NCI-H2171 treated with DMSO at 0.1 percent for 48 hours (cell line): ENCODE results near the gene LARGE1.
"Not testable (repeated sequence)": the region's sequence is repeated elsewhere in the genome, so short reads cannot be mapped to it uniquely, and the experiment has no call there.

Source experiments
- DNase-seq: peaks from one replicate; lab custom pipeline; 2025; lab: John Stamatoyannopoulos, UW

The LARGE1 gene

GRCh38 chr22:33474587-33474986, 445.7 kb downstream of the LARGE1 start:
- DNase-seq = peak; percentile 6

GRCh38 chr22:33472462-33473344, 447.6 kb downstream of the LARGE1 start:
- no peak for DNase-seq

- DNase-seq = no peak
These were observed 449.8 kb downstream of the LARGE1 start for GRCh38 chr22:33470456-33470855.

- no peak for DNase-seq
These were observed 452.6 kb downstream of the LARGE1 start for GRCh38 chr22:33467620-33468095.

GRCh38 chr22:33467080-33467479, 453.2 kb downstream of the LARGE1 start:
- DNase-seq = no peak

- no peak for DNase-seq
These were observed 454.7 kb downstream of the LARGE1 start for GRCh38 chr22:33465554-33465953.

- no peak for DNase-seq
These were observed 455.6 kb downstream of the LARGE1 start for GRCh38 chr22:33464698-33465097.

GRCh38 chr22:33461698-33462434, 458.4 kb downstream of the LARGE1 start:
- no peak for DNase-seq

GRCh38 chr22:33461245-33461644, 459.0 kb downstream of the LARGE1 start:
- DNase-seq = not testable (repeated sequence)

GRCh38 chr22:33459137-33459536, 461.1 kb downstream of the LARGE1 start:
- no peak for DNase-seq

GRCh38 chr22:33456511-33456910, 463.8 kb downstream of the LARGE1 start:
- DNase-seq = no peak

GRCh38 chr22:33455036-33455435, 465.2 kb downstream of the LARGE1 start:
- peak; percentile 39 for DNase-seq

- DNase-seq = peak; percentile 84
These were observed 468.3 kb downstream of the LARGE1 start for GRCh38 chr22:33451866-33452469.

- DNase-seq = no peak
These were observed 469.5 kb downstream of the LARGE1 start for GRCh38 chr22:33450756-33451155.

GRCh38 chr22:33447733-33448132, 472.5 kb downstream of the LARGE1 start:
- peak; percentile 94 for DNase-seq

GRCh38 chr22:33443683-33444082, 476.6 kb downstream of the LARGE1 start:
- no peak for DNase-seq

- no peak for DNase-seq
These were observed 479.5 kb downstream of the LARGE1 start for GRCh38 chr22:33440756-33441155.

- DNase-seq = peak; percentile 98
These were observed 482.0 kb downstream of the LARGE1 start for GRCh38 chr22:33438273-33438672.

- no peak for DNase-seq
These were observed 489.0 kb downstream of the LARGE1 start for GRCh38 chr22:33431300-33431699.

- DNase-seq = no peak
These were observed 491.0 kb downstream of the LARGE1 start for GRCh38 chr22:33429281-33429680.

GRCh38 chr22:33427461-33427860, 492.8 kb downstream of the LARGE1 start:
- no peak for DNase-seq

- DNase-seq = peak; percentile 32
These were observed 493.8 kb downstream of the LARGE1 start for GRCh38 chr22:33426451-33426850.

- DNase-seq = no peak
These were observed 498.4 kb downstream of the LARGE1 start for GRCh38 chr22:33421859-33422258.
